OCI-LY1 (cell line): Measurements from ENCODE around the gene INPP5B.

ENCODE experiments used
- CTCF ChIP-seq: fragments of 200-600 bp; sonication (generic), shearing (Covaris generic); IDR thresholded peaks from 2 replicates; pipeline ENCODE4 v1.5.1; 2017; ENCODE audit warnings: mild to moderate bottlenecking, antibody characterized with exemption, low read length, moderate library complexity, mixed read lengths
- EZH2 ChIP-seq: fragments of 200-600 bp; sonication (generic), shearing (Covaris generic); IDR thresholded peaks from 2 replicates; pipeline ENCODE4 v1.8.0; 2017; ENCODE audit warnings: borderline replicate concordance, mixed run types, mild to moderate bottlenecking, antibody characterized with exemption, low read length, moderate library complexity, mixed read lengths

GRCh38 chr1:37813529-37814145 lies 133.2 kb downstream of the INPP5B start:
- no peak for TF ChIP-seq CTCF
- TF ChIP-seq EZH2 = no peak
